Measurements from ENCODE around the gene LRRC28.

The LRRC28 gene

GRCh38 chr15:99343881-99344551 lies 92.7 kb downstream of the LRRC28 start:
- no peak overlapping the region for H3K27ac ChIP-seq (ENCODE audit: extremely low read depth, low read depth, low read length)
- no peaks in the 10 kb centered on the region; the same call in 1 of the 2 replicates for H3K9me3 ChIP-seq (ENCODE audit: control insufficient read depth, insufficient read depth, low read depth, low read length)
- TF ChIP-seq GLIS2 (tag by site-specific recombination; IDR thresholded peaks at IDR 0.05), result no peak
- TF ChIP-seq ZNF221 (tag by site-specific recombination; IDR thresholded peaks at IDR 0.05; ENCODE audit: borderline replicate concordance), result no peak
- no peak for TF ChIP-seq HOXA7 (CRISPR knock-in tag; IDR thresholded peaks at IDR 0.05; ENCODE audit: borderline replicate concordance)
- no peak for TF ChIP-seq ZBTB17 (tag by site-specific recombination; IDR thresholded peaks at IDR 0.05)
- TF ChIP-seq ZNF585B (tag by site-specific recombination; IDR thresholded peaks at IDR 0.05), result no peak
- TF ChIP-seq ZNF416 (tag by site-specific recombination; IDR thresholded peaks at IDR 0.05), result no peak
- no peak for TF ChIP-seq ZNF488 (tag by site-specific recombination; IDR thresholded peaks at IDR 0.05)
- no peak for TF ChIP-seq SCRT1 (tag by site-specific recombination; IDR thresholded peaks at IDR 0.05; ENCODE audit: borderline replicate concordance)
- no peak overlapping the region for H3K4me3 ChIP-seq (ENCODE audit: low read depth, low read length)
- ChIA-PET CTCF (interaction anchor here (0.6 to 2.8 kb wide), 6 partner anchors 8 to 360 kb away, joined by 3 to 13 read pairs (median 4); no protein-coding TSS in a partner anchor), POLR2A (no interaction called here)
- H3K36me3 ChIP-seq (ENCODE audit: control insufficient read depth in 2 of 2, insufficient read depth in 1 of 2, low read length in 2 of 2), result peaks cover 0 to 4% of the 10 kb centered on the region in 2 experiments; a peak in 1 of 3 replicates
- no peaks in the 10 kb centered on the region for H3K4me1 ChIP-seq (ENCODE audit: control insufficient read depth, insufficient read depth, low read length)

- TF ChIP-seq IKZF3 (tag by site-specific recombination; IDR thresholded peaks at IDR 0.05) (no peak), ZSCAN5A (tag by site-specific recombination; IDR thresholded peaks at IDR 0.05) (no peak), GFI1B (tag by site-specific recombination; IDR thresholded peaks at IDR 0.05) (no peak), ZNF324 (tag by site-specific recombination; IDR thresholded peaks at IDR 0.05) (no peak), SP7 (tag by site-specific recombination; IDR thresholded peaks at IDR 0.05) (no peak), ZBTB20 (tag by site-specific recombination; IDR thresholded peaks at IDR 0.05) (no peak), TCF7L2 (IDR thresholded peaks at IDR 0.05; ENCODE audit: borderline replicate concordance, low read depth, low read length) (no peak), ZNF169 (tag by site-specific recombination; IDR thresholded peaks at IDR 0.05) (no peak), ZNF660 (tag by site-specific recombination; IDR thresholded peaks at IDR 0.05) (no peak), ZNF571 (tag by site-specific recombination; IDR thresholded peaks at IDR 0.05) (no peak), ZNF404 (tag by site-specific recombination; IDR thresholded peaks at IDR 0.05) (no peak), ZNF639 (tag by site-specific recombination; IDR thresholded peaks at IDR 0.05) (no peak), ZNF239 (tag by site-specific recombination; IDR thresholded peaks at IDR 0.05) (no peak), CTCF (tag by site-specific recombination; IDR thresholded peaks at IDR 0.05) (no peak), ZNF837 (tag by site-specific recombination; IDR thresholded peaks at IDR 0.05) (no peak)
- CTCF ChIA-PET, result interaction anchor here (0.6 to 2.8 kb wide), 7 partner anchors 9 to 826 kb away, joined by 3 to 13 read pairs (median 3); no protein-coding TSS in a partner anchor
- Histone ChIP-seq H3K36me3 (ENCODE audit: control insufficient read depth in 2 of 2, insufficient read depth in 1 of 2, low read length in 2 of 2) (peaks cover 0 to 4% of the 10 kb centered on the region in 2 experiments; a peak in 1 of 3 replicates), H3K27ac (ENCODE audit: extremely low read depth, low read depth, low read length) (no peak overlapping the region), H3K4me1 (ENCODE audit: control insufficient read depth, insufficient read depth, low read length) (no peaks in the 10 kb centered on the region), H3K4me3 (ENCODE audit: low read depth, low read length) (no peak overlapping the region), H3K9me3 (ENCODE audit: control insufficient read depth, insufficient read depth, low read depth, low read length) (no peaks in the 10 kb centered on the region; the same call in 1 of the 2 replicates)
- POLR2A ChIA-PET, result no interaction called here
Observed at GRCh38 chr15:99344639-99345038, 93.4 kb downstream of the LRRC28 start.
